ENCODE results near the gene PABPN1. TPM values are rescaled to one million over a fixed set of nuclear protein-coding genes. Genes with fewer than 3 reads are reported as not detected.

The PABPN1 gene
- total and polyA plus RNA-seq, 11 donors, result 23.7 to 102 (median 62.5) TPM

- no peak for TF ChIP-seq POLR2A (IDR thresholded peaks at IDR 0.05)
- TF ChIP-seq CTCF (IDR thresholded peaks at IDR 0.05), result no peak
- WGBS, 4 donors, result 70 to 82% (median 79%) methylated on average over 7 to 11 of the region's 11 CpGs
- DNase-seq, result no peak
- H3K9me3 ChIP-seq, result no peaks in the 10 kb centered on the region
- H3K4me3 ChIP-seq, result no peak overlapping the region
- H3K27ac ChIP-seq, result no peak overlapping the region
- H3K36me3 ChIP-seq, result peaks cover 0 to 8% (median 0%) of the 10 kb centered on the region in 9 donors
- peaks cover 0 to 26% (median 0%) of the 10 kb centered on the region in 12 donors for H3K4me1 ChIP-seq
- ATAC-seq, result no peak
- intact Hi-C loops (cut with DNase I), result no loop called here
- H3K27me3 ChIP-seq, result peaks cover 0 to 12% (median 0%) of the 10 kb centered on the region in 9 donors
Observed at GRCh38 chr14:23359167-23359626, 37.9 kb downstream of the PABPN1 start.

- WGBS, 4 donors, result 89 to 92% (median 90%) methylated on average over 20 to 22 of the region's 22 CpGs
- TF ChIP-seq POLR2A (IDR thresholded peaks at IDR 0.05), result no peak
- no peak for TF ChIP-seq CTCF (IDR thresholded peaks at IDR 0.05)
- ATAC-seq (no peak), DNase-seq (no peak)
- Histone ChIP-seq H3K4me1 (peaks cover 0 to 26% (median 0%) of the 10 kb centered on the region in 12 donors), H3K27ac (peak overlapping the region in 1 of 12 donors; percentile 43), H3K9me3 (no peaks in the 10 kb centered on the region), H3K36me3 (peaks cover 0 to 8% (median 0%) of the 10 kb centered on the region in 9 donors), H3K27me3 (peaks cover 0 to 19% (median 0%) of the 10 kb centered on the region in 9 donors), H3K4me3 (no peak overlapping the region)
- intact Hi-C loops (cut with DNase I), result loop anchor here in 1 of 10 donors (5.0 kb wide), 1 partner anchor 33 kb away; no protein-coding TSS in a partner anchor
Observed at GRCh38 chr14:23359722-23360447, 38.6 kb downstream of the PABPN1 start.

- intact Hi-C loops (cut with DNase I), result loop anchor here in 1 of 10 donors (5.0 kb wide), 1 partner anchor 33 kb away; no protein-coding TSS in a partner anchor
- peaks cover 0 to 25% (median 0%) of the 10 kb centered on the region in 9 donors for H3K27me3 ChIP-seq
- peak in 3 of 12 donors; percentile 8 to 17 (median 17) for TF ChIP-seq CTCF (IDR thresholded peaks at IDR 0.05)
- TF ChIP-seq POLR2A (IDR thresholded peaks at IDR 0.05), result no peak
- no peak overlapping the region for H3K4me3 ChIP-seq
- DNase-seq (peak in 1 of 5 donors; percentile 49), ATAC-seq (peak in 1 of 4 donors; percentile 30)
- H3K9me3 ChIP-seq, result no peaks in the 10 kb centered on the region
- peak overlapping the region in 1 of 12 donors; percentile 43 for H3K27ac ChIP-seq
- H3K36me3 ChIP-seq, result peaks cover 0 to 8% (median 0%) of the 10 kb centered on the region in 9 donors
- 62 to 89% (median 67%) methylated on average over 3 to 11 of the region's 11 CpGs for WGBS, 4 donors
- peaks cover 0 to 26% (median under 1%) of the 10 kb centered on the region in 12 donors for H3K4me1 ChIP-seq
Observed at GRCh38 chr14:23360496-23360895, 39.2 kb downstream of the PABPN1 start.

DNA sequence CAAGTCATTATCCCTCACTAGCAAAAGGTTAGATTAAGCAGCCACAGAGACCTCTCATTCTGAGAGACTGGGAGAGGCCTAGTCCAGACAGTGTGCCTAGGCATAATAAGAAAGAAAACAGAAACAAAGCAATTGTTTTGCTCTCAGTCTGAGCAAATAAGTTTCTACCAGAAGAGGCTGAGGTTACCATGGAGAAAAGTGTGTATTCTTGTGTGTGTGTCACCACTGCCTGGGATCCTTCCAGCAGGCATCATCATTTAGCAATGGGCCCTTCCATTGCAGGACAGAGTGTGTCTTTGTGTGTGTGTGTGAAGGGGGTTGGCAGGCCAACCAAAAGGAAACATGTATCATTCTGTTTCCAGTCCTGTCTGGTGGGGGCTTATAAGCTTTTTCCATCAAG lies 40.1 kb downstream of the PABPN1 start:
- Histone ChIP-seq H3K36me3 (peaks cover 0 to 8% (median 0%) of the 10 kb centered on the region in 9 donors), H3K4me3 (no peak overlapping the region), H3K27me3 (peaks cover 0 to 31% (median 0%) of the 10 kb centered on the region in 9 donors), H3K9me3 (no peaks in the 10 kb centered on the region), H3K27ac (peak overlapping the region in 1 of 12 donors; percentile 1), H3K4me1 (peaks cover 0 to 32% (median 6%) of the 10 kb centered on the region in 12 donors)
- intact Hi-C loops (cut with DNase I), result loop anchor here in 1 of 10 donors (5.0 kb wide), 1 partner anchor 34 kb away; no protein-coding TSS in a partner anchor
- ATAC-seq (no peak), DNase-seq (no peak)
- TF ChIP-seq CTCF (IDR thresholded peaks at IDR 0.05) (no peak), POLR2A (IDR thresholded peaks at IDR 0.05) (no peak)

Data from heart left ventricle (tissue), 16 donors.